ENCODE data around the gene AIF1L.
"Not testable (repeated sequence)": the region's sequence is repeated elsewhere in the genome, so short reads cannot be mapped to it uniquely, and the experiment has no call there.

DNA sequence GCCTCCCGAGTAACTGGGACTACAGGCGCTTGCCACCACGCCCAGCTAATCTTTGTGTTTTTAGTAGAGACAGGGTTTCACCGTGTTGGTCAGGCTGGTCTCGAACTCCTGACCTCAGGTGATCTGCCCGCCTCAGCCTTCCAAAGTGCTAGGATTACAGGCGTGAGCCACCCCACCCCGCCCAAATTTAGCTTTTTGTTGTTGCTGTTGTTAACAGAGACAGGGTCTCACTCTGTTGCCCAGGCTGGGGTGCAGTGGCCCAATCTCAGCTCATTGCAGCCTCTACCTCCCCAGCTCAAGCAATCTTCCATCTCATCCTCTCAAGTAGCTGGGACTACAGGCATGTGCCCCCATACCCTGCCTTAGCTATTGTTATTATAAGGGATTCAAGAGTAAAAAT lies 3.5 kb downstream of the AIF1L start:
- TF ChIP-seq, protein P1, sequence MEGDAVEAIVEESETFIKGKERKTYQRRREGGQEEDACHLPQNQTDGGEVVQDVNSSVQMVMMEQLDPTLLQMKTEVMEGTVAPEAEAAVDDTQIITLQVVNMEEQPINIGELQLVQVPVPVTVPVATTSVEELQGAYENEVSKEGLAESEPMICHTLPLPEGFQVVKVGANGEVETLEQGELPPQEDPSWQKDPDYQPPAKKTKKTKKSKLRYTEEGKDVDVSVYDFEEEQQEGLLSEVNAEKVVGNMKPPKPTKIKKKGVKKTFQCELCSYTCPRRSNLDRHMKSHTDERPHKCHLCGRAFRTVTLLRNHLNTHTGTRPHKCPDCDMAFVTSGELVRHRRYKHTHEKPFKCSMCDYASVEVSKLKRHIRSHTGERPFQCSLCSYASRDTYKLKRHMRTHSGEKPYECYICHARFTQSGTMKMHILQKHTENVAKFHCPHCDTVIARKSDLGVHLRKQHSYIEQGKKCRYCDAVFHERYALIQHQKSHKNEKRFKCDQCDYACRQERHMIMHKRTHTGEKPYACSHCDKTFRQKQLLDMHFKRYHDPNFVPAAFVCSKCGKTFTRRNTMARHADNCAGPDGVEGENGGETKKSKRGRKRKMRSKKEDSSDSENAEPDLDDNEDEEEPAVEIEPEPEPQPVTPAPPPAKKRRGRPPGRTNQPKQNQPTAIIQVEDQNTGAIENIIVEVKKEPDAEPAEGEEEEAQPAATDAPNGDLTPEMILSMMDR (IDR thresholded peaks at IDR 0.05; ENCODE audit: low read depth, low read length, missing input control) = not testable (repeated sequence)
- TF ChIP-seq, protein P2, sequence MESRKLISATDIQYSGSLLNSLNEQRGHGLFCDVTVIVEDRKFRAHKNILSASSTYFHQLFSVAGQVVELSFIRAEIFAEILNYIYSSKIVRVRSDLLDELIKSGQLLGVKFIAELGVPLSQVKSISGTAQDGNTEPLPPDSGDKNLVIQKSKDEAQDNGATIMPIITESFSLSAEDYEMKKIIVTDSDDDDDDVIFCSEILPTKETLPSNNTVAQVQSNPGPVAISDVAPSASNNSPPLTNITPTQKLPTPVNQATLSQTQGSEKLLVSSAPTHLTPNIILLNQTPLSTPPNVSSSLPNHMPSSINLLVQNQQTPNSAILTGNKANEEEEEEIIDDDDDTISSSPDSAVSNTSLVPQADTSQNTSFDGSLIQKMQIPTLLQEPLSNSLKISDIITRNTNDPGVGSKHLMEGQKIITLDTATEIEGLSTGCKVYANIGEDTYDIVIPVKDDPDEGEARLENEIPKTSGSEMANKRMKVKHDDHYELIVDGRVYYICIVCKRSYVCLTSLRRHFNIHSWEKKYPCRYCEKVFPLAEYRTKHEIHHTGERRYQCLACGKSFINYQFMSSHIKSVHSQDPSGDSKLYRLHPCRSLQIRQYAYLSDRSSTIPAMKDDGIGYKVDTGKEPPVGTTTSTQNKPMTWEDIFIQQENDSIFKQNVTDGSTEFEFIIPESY (IDR thresholded peaks at IDR 0.05) = not testable (repeated sequence)
- TF ChIP-seq FOXA1 (IDR thresholded peaks at IDR 0.05); YY1 (IDR thresholded peaks at IDR 0.05); TAF1 (conservative IDR thresholded peaks at IDR 0.05); NR2F2 (IDR thresholded peaks at IDR 0.05); RAD21 (IDR thresholded peaks at IDR 0.05); JUND (IDR thresholded peaks at IDR 0.05); RXRA (IDR thresholded peaks at IDR 0.05); SP1 (IDR thresholded peaks at IDR 0.05): not testable (repeated sequence)
- TF ChIP-seq, protein P3, sequence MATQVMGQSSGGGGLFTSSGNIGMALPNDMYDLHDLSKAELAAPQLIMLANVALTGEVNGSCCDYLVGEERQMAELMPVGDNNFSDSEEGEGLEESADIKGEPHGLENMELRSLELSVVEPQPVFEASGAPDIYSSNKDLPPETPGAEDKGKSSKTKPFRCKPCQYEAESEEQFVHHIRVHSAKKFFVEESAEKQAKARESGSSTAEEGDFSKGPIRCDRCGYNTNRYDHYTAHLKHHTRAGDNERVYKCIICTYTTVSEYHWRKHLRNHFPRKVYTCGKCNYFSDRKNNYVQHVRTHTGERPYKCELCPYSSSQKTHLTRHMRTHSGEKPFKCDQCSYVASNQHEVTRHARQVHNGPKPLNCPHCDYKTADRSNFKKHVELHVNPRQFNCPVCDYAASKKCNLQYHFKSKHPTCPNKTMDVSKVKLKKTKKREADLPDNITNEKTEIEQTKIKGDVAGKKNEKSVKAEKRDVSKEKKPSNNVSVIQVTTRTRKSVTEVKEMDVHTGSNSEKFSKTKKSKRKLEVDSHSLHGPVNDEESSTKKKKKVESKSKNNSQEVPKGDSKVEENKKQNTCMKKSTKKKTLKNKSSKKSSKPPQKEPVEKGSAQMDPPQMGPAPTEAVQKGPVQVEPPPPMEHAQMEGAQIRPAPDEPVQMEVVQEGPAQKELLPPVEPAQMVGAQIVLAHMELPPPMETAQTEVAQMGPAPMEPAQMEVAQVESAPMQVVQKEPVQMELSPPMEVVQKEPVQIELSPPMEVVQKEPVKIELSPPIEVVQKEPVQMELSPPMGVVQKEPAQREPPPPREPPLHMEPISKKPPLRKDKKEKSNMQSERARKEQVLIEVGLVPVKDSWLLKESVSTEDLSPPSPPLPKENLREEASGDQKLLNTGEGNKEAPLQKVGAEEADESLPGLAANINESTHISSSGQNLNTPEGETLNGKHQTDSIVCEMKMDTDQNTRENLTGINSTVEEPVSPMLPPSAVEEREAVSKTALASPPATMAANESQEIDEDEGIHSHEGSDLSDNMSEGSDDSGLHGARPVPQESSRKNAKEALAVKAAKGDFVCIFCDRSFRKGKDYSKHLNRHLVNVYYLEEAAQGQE (IDR thresholded peaks at IDR 0.05) = not testable (repeated sequence)
- TF ChIP-seq, protein P4, sequence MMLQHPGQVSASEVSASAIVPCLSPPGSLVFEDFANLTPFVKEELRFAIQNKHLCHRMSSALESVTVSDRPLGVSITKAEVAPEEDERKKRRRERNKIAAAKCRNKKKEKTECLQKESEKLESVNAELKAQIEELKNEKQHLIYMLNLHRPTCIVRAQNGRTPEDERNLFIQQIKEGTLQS (IDR thresholded peaks at IDR 0.05) = not testable (repeated sequence)
- TF ChIP-seq, protein P5, sequence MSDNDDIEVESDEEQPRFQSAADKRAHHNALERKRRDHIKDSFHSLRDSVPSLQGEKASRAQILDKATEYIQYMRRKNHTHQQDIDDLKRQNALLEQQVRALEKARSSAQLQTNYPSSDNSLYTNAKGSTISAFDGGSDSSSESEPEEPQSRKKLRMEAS (IDR thresholded peaks at IDR 0.05) = not testable (repeated sequence)
